Mesothelial cell of epicardium (in vitro differentiated cells): ENCODE data around the gene MRGPRF. TPM values are rescaled to one million over a fixed set of nuclear protein-coding genes. Genes with fewer than 3 reads are reported as not detected.

Experiments used
- DNase-seq, 2 experiments: peaks; one replicate each; pipeline ENCODE4 v3.0.0; 2021; ENCODE audit warnings: low spot score in 2 of 2; ENCODE audit not compliant: unreplicated experiment in 2 of 2
- H3K27ac Mint-ChIP-seq: 2 replicates; pipeline ENCODE4 v1.8.0; 2021; ENCODE audit warnings: mixed read lengths
- H3K27me3 Mint-ChIP-seq: 2 replicates; pipeline ENCODE4 v1.8.0; 2021; ENCODE audit warnings: low read depth, mixed read lengths
- H3K36me3 Mint-ChIP-seq: 2 replicates; pipeline ENCODE4 v1.8.0; 2021; ENCODE audit warnings: mixed read lengths
- H3K4me1 Mint-ChIP-seq: 2 replicates; pipeline ENCODE4 v1.8.0; 2021; ENCODE audit warnings: mixed read lengths
- H3K4me3 Mint-ChIP-seq: 2 replicates; pipeline ENCODE4 v1.8.0; 2021; ENCODE audit warnings: mild to moderate bottlenecking, moderate library complexity, mixed read lengths
- H3K9me3 Mint-ChIP-seq: 2 replicates; pipeline ENCODE4 v1.8.0; 2021; ENCODE audit warnings: mixed read lengths
- CTCF ChIP-seq: fragments of 200-600 bp; sonication (generic); IDR thresholded peaks from one replicate; pipeline ENCODE4 v1.5.0; 2021; ENCODE audit warnings: antibody characterized with exemption; ENCODE audit not compliant: unreplicated experiment
- total RNA-seq: library from RNA; stranded (reverse); gene quantifications from 3 replicates; pipeline ENCODE4 v1.2.1, GENCODE V29; 2021

MRGPRF gene
- total RNA-seq, 1 donor from 2014 or later: 3.4 TPM

- no peaks in the 10 kb centered on the region for H3K27me3 Mint-ChIP-seq
- DNase-seq: no peak
- no peaks in the 10 kb centered on the region for H3K9me3 Mint-ChIP-seq
- TF ChIP-seq CTCF: no peak
- no peak overlapping the region for H3K4me3 Mint-ChIP-seq
- peak overlapping the region; percentile 62 for H3K27ac Mint-ChIP-seq
- no peaks in the 10 kb centered on the region for H3K36me3 Mint-ChIP-seq
- peaks cover 22% of the 10 kb centered on the region for H3K4me1 Mint-ChIP-seq
Measured at GRCh38 chr11:68973219-68973618, 39.8 kb downstream of the MRGPRF start.

- TF ChIP-seq CTCF: no peak
- Mint-ChIP-seq H3K4me1 (peaks cover 17% of the 10 kb centered on the region), H3K9me3 (no peaks in the 10 kb centered on the region)
Measured at GRCh38 chr11:68970921-68971636, 42.0 kb downstream of the MRGPRF start.

GRCh38 chr11:68969386-68969785, 43.7 kb downstream of the MRGPRF start:
- TF ChIP-seq CTCF: no peak
- no peak overlapping the region for H3K4me3 Mint-ChIP-seq

More at GRCh38 chr11:68970921-68971636, 42.0 kb downstream of the MRGPRF start:
- H3K27ac Mint-ChIP-seq: no peak overlapping the region
- no peak overlapping the region for H3K4me3 Mint-ChIP-seq
- no peaks in the 10 kb centered on the region for H3K27me3 Mint-ChIP-seq
- DNase-seq: no peak
- H3K36me3 Mint-ChIP-seq: no peaks in the 10 kb centered on the region

GRCh38 chr11:68968306-68969250, 44.5 kb downstream of the MRGPRF start:
- no peak for TF ChIP-seq CTCF
- Mint-ChIP-seq H3K27ac (no peak overlapping the region), H3K36me3 (no peaks in the 10 kb centered on the region), H3K4me3 (no peak overlapping the region), H3K9me3 (no peaks in the 10 kb centered on the region), H3K27me3 (peaks cover 3% of the 10 kb centered on the region), H3K4me1 (peaks cover 12% of the 10 kb centered on the region)
- DNase-seq: no peak

More at GRCh38 chr11:68969386-68969785, 43.7 kb downstream of the MRGPRF start:
- no peak for DNase-seq
- Mint-ChIP-seq H3K9me3 (no peaks in the 10 kb centered on the region), H3K27ac (no peak overlapping the region), H3K36me3 (no peaks in the 10 kb centered on the region), H3K4me1 (peaks cover 16% of the 10 kb centered on the region), H3K27me3 (no peaks in the 10 kb centered on the region)

- TF ChIP-seq CTCF: no peak
- Mint-ChIP-seq H3K4me3 (no peak overlapping the region), H3K36me3 (no peaks in the 10 kb centered on the region), H3K9me3 (no peaks in the 10 kb centered on the region), H3K4me1 (no peaks in the 10 kb centered on the region), H3K27ac (no peak overlapping the region), H3K27me3 (peaks cover 3% of the 10 kb centered on the region)
- DNase-seq: no peak
Measured at GRCh38 chr11:68966894-68967780, 45.9 kb downstream of the MRGPRF start.
